Sigmoid colon (tissue), 7 donors: ENCODE measurements around the gene CERS6. TPM values are rescaled to one million over a fixed set of nuclear protein-coding genes. Genes with fewer than 3 reads are reported as not detected.
"Not testable (repeated sequence)": the region's sequence is repeated elsewhere in the genome, so short reads cannot be mapped to it uniquely, and the experiment has no call there.

Experiments
- DNase-seq: peaks from one replicate; pipeline ENCODE4 v3.0.0-alpha.2; 2019
- H3K27ac ChIP-seq, 4 donors: fragments of 200-600 bp; sonication (generic); one replicate each; pipeline ENCODE4 v1.5.1; 2016 to 2019; ENCODE audit warnings: mild to moderate bottlenecking in 1 of 4
- H3K27me3 ChIP-seq, 3 donors: fragments of 200-600 bp; sonication (generic); one replicate each; pipeline ENCODE4 v1.5.1; 2019; ENCODE audit warnings: mild to moderate bottlenecking in 1 of 3
- H3K36me3 ChIP-seq, 4 donors: fragments of 200-600 bp; sonication (generic); one replicate each; pipeline ENCODE4 v1.5.1; 2016 to 2019
- H3K4me1 ChIP-seq, 4 donors: fragments of 200-600 bp; sonication (generic); one replicate each; pipeline ENCODE4 v1.5.1; 2017 to 2019
- H3K4me3 ChIP-seq, 4 donors: fragments of 200-600 bp; sonication (generic); one replicate each; pipeline ENCODE4 v1.5.1; 2017 to 2019; ENCODE audit warnings: mild to moderate bottlenecking in 2 of 4, moderate library complexity in 1 of 4
- H3K9me3 ChIP-seq, 4 donors: fragments of 200-600 bp in 3 of 4; sonication (generic) in 3 of 4; one replicate each; pipeline versions ENCODE4 v1.5.1 to v1.6.1; 2013 to 2019
- CTCF ChIP-seq, 4 experiments: fragments of 450-650 bp in 3 of 4; fragments of 200-600 bp in 1 of 4; IDR thresholded peaks; one replicate each; pipeline ENCODE4 v1.5.1; 2016 to 2019; ENCODE audit warnings: antibody characterized with exemption in 4 of 4, mild to moderate bottlenecking in 3 of 4, moderate library complexity in 2 of 4
- EP300 ChIP-seq, 4 donors: sonication (generic); formaldehyde crosslinking; IDR thresholded peaks; one replicate each; pipeline ENCODE4 v1.6.1; 2017; ENCODE audit warnings: antibody characterized with exemption in 4 of 4
- POLR2A ChIP-seq, 2 donors: fragments of 450-650 bp; IDR thresholded peaks; one replicate each; pipeline ENCODE4 v1.6.1; 2016; ENCODE audit warnings: antibody characterized with exemption in 2 of 2, mild to moderate bottlenecking in 2 of 2, moderate library complexity in 2 of 2
- POLR2AphosphoS5 ChIP-seq, 4 donors: sonication (generic); formaldehyde crosslinking; IDR thresholded peaks; one replicate each; pipeline ENCODE4 v1.6.1; 2017; ENCODE audit warnings: antibody characterized with exemption in 4 of 4
- WGBS, 2 donors: extraction: QIAGEN DNeasy Blood & Tissue Kit; methylation state at CpG; one replicate each; pipeline ENCODE4 v1.1.7; 2013; 5-methylcytosine and 5-hydroxymethylcytosine counted together
- intact Hi-C: fragments of 100-400 bp; cut with DNase I; formaldehyde crosslinking; loops from one replicate; pipeline ENCODE4 v1.15.1; 2023
- polyA plus RNA-seq, 3 donors: library from polyadenylated mRNA; stranded (reverse); fragments of 200-250 nt; gene quantifications; one replicate each; pipeline ENCODE4 v1.2.3, GENCODE V29; 2013
- total RNA-seq, 4 donors: library from RNA; depleted of rRNA; stranded (reverse); fragments of >200 nt; gene quantifications; one replicate each; pipeline ENCODE4 v1.1.0, GENCODE V29; 2016
- donor health status: healthy with polysubstance abuse.
- donor health status: Bipolar disorder and iron deficiency.
- donor health status: healthy.

Gene CERS6
- total and polyA plus RNA-seq, 7 donors: 4.4 to 21.0 (median 11.2) TPM

DNA sequence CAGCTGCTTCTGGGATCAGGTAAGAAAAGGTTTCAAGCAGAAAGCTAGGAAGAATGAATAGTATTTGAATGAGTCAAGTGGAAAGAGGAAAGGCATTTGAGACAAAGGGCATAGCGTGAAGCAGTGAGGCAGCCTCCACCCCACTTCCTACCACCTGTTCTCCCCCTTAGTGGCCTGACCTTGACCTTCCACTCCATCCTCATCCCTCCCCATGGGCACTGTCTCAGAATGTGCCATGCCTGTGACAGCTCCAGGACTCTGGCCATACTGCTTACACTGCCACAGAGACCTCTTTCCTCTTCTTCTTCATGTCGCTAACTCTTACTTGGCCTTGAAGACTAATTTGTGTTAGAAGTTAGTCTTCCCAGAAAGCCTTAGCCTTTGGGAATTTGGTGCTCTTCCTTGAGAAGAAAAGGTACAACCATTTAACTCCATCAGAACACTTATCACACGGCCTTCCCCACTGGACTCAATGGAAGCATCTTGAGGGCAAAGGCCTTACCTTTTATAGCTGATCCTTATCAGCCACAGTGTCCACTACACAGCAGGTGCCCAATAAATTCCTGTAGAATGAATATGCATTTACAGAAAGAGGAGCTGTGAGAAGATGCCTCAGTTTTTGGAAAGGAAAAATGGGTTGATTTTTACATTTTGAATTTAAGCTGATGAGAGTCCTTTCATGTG lies 331.2 kb downstream of the CERS6 start:
- Histone ChIP-seq H3K27me3 (no peaks in the 10 kb centered on the region), H3K27ac (no peak overlapping the region), H3K9me3 (no peaks in the 10 kb centered on the region), H3K4me1 (no peaks in the 10 kb centered on the region), H3K4me3 (no peak overlapping the region), H3K36me3 (no peaks in the 10 kb centered on the region)
- DNase-seq: no peak
- intact Hi-C loops: no loop called here
- TF ChIP-seq POLR2A (IDR thresholded peaks at IDR 0.05) (no peak), EP300 (IDR thresholded peaks at IDR 0.05) (no peak), CTCF (IDR thresholded peaks at IDR 0.05) (no peak), POLR2AphosphoS5 (IDR thresholded peaks at IDR 0.05) (no peak)
- WGBS, 2 donors: 79 to 88% methylated on average over 3 of the region's 3 CpGs

DNA sequence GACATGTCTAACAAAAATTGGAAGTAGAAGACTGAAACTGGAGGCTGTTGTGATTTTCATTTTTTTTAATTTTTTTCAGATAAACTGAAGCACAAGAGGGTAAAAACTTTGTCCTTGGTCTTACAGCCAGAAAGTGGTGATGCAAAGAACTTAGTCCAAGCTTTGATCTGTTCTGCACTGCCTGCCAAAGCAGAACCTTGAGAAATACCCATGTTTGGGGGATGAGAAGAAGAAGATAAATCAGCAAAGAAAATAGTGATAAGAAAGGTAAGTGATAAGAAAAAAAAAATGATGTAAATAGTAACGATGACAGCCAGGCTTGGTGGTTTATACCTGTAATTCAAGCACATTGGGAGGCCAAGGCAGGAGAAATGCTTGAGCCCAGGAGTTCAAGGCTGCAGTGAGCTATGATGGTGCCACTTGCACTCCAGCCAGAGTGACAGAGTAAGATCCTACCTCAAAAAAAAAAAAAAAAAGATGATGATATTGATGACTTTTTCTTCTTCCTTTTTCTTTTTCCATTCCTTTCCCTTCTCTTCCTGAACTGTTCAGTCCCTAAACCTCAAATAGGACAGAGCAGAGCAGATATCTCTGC lies 331.8 kb downstream of the CERS6 start:
- no peaks in the 10 kb centered on the region for H3K4me1 ChIP-seq
- WGBS, 2 donors: 80 to 92% methylated on average over 1 of the region's 1 CpG
- H3K27me3 ChIP-seq: no peaks in the 10 kb centered on the region
- no peak for DNase-seq
- H3K4me3 ChIP-seq: no peak overlapping the region
- no peak overlapping the region for H3K27ac ChIP-seq
- H3K36me3 ChIP-seq: no peaks in the 10 kb centered on the region
- intact Hi-C loops: no loop called here
- no peak for TF ChIP-seq POLR2AphosphoS5 (IDR thresholded peaks at IDR 0.05)
- no peak for TF ChIP-seq POLR2A (IDR thresholded peaks at IDR 0.05)
- TF ChIP-seq CTCF (IDR thresholded peaks at IDR 0.05): no peak
- H3K9me3 ChIP-seq: no peaks in the 10 kb centered on the region

GRCh38 chr2:168789776-168790175 lies 333.7 kb downstream of the CERS6 start:
- no peak overlapping the region for H3K4me3 ChIP-seq
- TF ChIP-seq EP300 (IDR thresholded peaks at IDR 0.05) (no peak), POLR2AphosphoS5 (IDR thresholded peaks at IDR 0.05) (no peak), CTCF (IDR thresholded peaks at IDR 0.05) (no peak), POLR2A (IDR thresholded peaks at IDR 0.05) (no peak)
- no peaks in the 10 kb centered on the region for H3K9me3 ChIP-seq
- no peak for DNase-seq
- no peak overlapping the region for H3K27ac ChIP-seq
- H3K4me1 ChIP-seq: no peaks in the 10 kb centered on the region
- H3K36me3 ChIP-seq: no peaks in the 10 kb centered on the region
- intact Hi-C loops: no loop called here
- no peaks in the 10 kb centered on the region for H3K27me3 ChIP-seq
- 59 to 64% methylated on average over 7 of the region's 7 CpGs for WGBS, 2 donors

GRCh38 chr2:168790226-168790902 lies 334.3 kb downstream of the CERS6 start:
- Histone ChIP-seq H3K4me1 (no peaks in the 10 kb centered on the region), H3K9me3 (no peaks in the 10 kb centered on the region), H3K4me3 (no peak overlapping the region), H3K36me3 (no peaks in the 10 kb centered on the region), H3K27me3 (no peaks in the 10 kb centered on the region), H3K27ac (no peak overlapping the region)
- intact Hi-C loops: no loop called here
- TF ChIP-seq POLR2A (IDR thresholded peaks at IDR 0.05) (no peak), POLR2AphosphoS5 (IDR thresholded peaks at IDR 0.05) (no peak), EP300 (IDR thresholded peaks at IDR 0.05) (no peak), CTCF (IDR thresholded peaks at IDR 0.05) (no peak)
- no peak for DNase-seq
- 85 to 93% methylated on average over 5 of the region's 5 CpGs for WGBS, 2 donors

DNA sequence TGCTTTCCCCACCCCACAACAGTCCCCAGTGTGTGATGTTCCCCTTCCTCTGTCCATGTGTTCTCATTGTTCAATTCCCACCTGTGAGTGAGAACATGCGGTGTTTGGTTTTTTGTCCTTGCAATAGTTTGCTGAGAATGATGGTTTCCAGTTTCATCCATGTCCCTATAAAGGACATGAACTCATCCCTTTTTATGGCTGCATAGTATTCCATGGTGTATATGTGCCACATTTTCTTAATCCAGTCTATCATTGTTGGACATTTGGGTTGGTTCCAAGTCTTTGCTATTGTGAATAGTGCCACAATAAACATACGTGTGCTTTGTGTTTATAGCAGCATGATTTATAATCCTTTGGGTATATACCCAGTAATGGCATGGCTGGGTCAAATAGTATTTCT lies 335.1 kb downstream of the CERS6 start:
- H3K4me3 ChIP-seq, H3K36me3 ChIP-seq, H3K4me1 ChIP-seq, DNase-seq, H3K9me3 ChIP-seq, intact Hi-C loops, H3K27ac ChIP-seq, H3K27me3 ChIP-seq: not testable (repeated sequence)
- WGBS, 2 donors: 57 to 83% methylated on average over 2 of the region's 2 CpGs
